ENCODE data around the gene FNDC5. TPM values are rescaled to one million over a fixed set of nuclear protein-coding genes. Genes with fewer than 3 reads are reported as not detected.
A peak's percentile ranks its signal among the peaks of the same experiment; 100 is the strongest.

Gene FNDC5
- total and polyA plus RNA-seq, 9 of the 15 experiments (the other 6 are each of a cell fraction or from before 2014, with no cell fraction given) = 0.06 to 2.1 (median 0.22) TPM

- TF ChIP-seq NEUROD1 (IDR thresholded peaks at IDR 0.05; ENCODE audit: borderline replicate concordance, low read depth, low read length, partially characterized antibody) (no peak), SIRT6 (IDR thresholded peaks at IDR 0.05; ENCODE audit: low read depth, low read length) (no peak), ZNF354B (CRISPR knock-in tag; IDR thresholded peaks at IDR 0.05) (no peak), SMARCC2 (IDR thresholded peaks at IDR 0.05; ENCODE audit: low read depth) (no peak), ETS1 (conservative IDR thresholded peaks at IDR 0.05; ENCODE audit: control insufficient read depth, low read depth, low read length) (no peak), ZBED1 (IDR thresholded peaks at IDR 0.05) (no peak), E2F3 (CRISPR knock-in tag; IDR thresholded peaks at IDR 0.05) (no peak), CBX3 (IDR thresholded peaks at IDR 0.05; ENCODE audit: borderline replicate concordance in 1 of 2, low read length in 2 of 2) (no peak)
These were observed 28.2 kb upstream of the FNDC5 start (continued) for GRCh38 chr1:32898958-32899357.

GRCh38 chr1:32898056-32898455, 27.3 kb upstream of the FNDC5 start:
- Histone ChIP-seq H4K20me1 (replicated peaks; ENCODE audit: control insufficient read depth, insufficient read depth, low read length) (peaks cover 23% of the 10 kb centered on the region), H3K27ac (ENCODE audit: extremely low read depth, low read depth, low read length) (no peak overlapping the region), H3K4me3 (no peak overlapping the region), H3K9ac (ENCODE audit: insufficient read depth in 1 of 2, low read depth in 2 of 2, low read length in 2 of 2) (no peak overlapping the region), H3K36me3 (ENCODE audit: control insufficient read depth, insufficient read depth, low read length) (no peaks in the 10 kb centered on the region), H3K79me2 (ENCODE audit: control insufficient read depth, insufficient read depth, low read length) (no peaks in the 10 kb centered on the region), H2AFZ (ENCODE audit: low read depth, low read length) (no peak overlapping the region), H3K9me1 (ENCODE audit: control insufficient read depth, insufficient read depth, low read length) (no peaks in the 10 kb centered on the region), H3K4me2 (ENCODE audit: insufficient read depth, low read length) (no peak overlapping the region), H3K9me3 (replicated peaks; ENCODE audit: control insufficient read depth, insufficient read depth, low read depth, low read length) (no peaks in the 10 kb centered on the region), H3K27me3 (ENCODE audit: control insufficient read depth in 2 of 2, insufficient read depth in 2 of 2, low read length in 2 of 2) (peaks cover 9 to 76% of the 10 kb centered on the region in 2 experiments), H3K4me1 (replicated peaks in 1 of 2; ENCODE audit: control insufficient read depth in 2 of 2, insufficient read depth in 2 of 2, low read length in 2 of 2) (peaks cover 6 to 23% of the 10 kb centered on the region in 2 experiments; a peak in 4 of 5 replicates)
- POLR2A ChIA-PET = interaction anchor here (2.6 kb wide), 1 partner anchor 9 kb away, joined by 12 read pairs; no protein-coding TSS in a partner anchor
- BruUV-seq (replicated peaks) = no TSS peak
- FAIRE-seq (no peak), DNase-seq (ENCODE audit: extremely low read depth in 1 of 4, low spot score in 3 of 4) (no peak), ATAC-seq (no peak)
- no peak for TF ChIP-seq SRSF1 (IDR thresholded peaks at IDR 0.05; ENCODE audit: low read depth, low read length)
- TF ChIP-seq TCFL5 (CRISPR knock-in tag; conservative IDR thresholded peaks at IDR 0.05) = no peak
- TF ChIP-seq FOXP1 (CRISPR knock-in tag; IDR thresholded peaks at IDR 0.05) = 0 out of 2 replicates have a peak, but pooled peaks have one; percentile 24
- TF ChIP-seq HBP1 (CRISPR knock-in tag; IDR thresholded peaks at IDR 0.05) = no peak
- CTCF ChIA-PET (ENCODE audit: low intra/inter-chr PET ratio) = no interaction called here
- 16% methylated on average over 9 of the region's 9 CpGs for WGBS (ENCODE audit: insufficient coverage, low coverage, missing lambda C conversion rate)
- in situ Hi-C loops (cut with MboI) (loop anchor here (25.0 kb wide), 1 partner anchor 714 kb away; no protein-coding TSS in a partner anchor), intact Hi-C loops (cut with micrococcal nuclease) (no loop called here)

Data from K562 (cell line).